ENCODE data around the gene ANAPC1.
"Not testable (repeated sequence)": the region's sequence is repeated elsewhere in the genome, so short reads cannot be mapped to it uniquely, and the experiment has no call there.

The ANAPC1 gene

GRCh38 chr2:111781443-111782094 is 102.4 kb downstream of the ANAPC1 start:
- DNase-seq: not testable (repeated sequence)

- DNase-seq: not testable (repeated sequence)
Measured at GRCh38 chr2:111777155-111777554, 106.8 kb downstream of the ANAPC1 start.

GRCh38 chr2:111776296-111776695 is 107.7 kb downstream of the ANAPC1 start:
- DNase-seq: not testable (repeated sequence)

GRCh38 chr2:111772180-111772579 is 111.8 kb downstream of the ANAPC1 start:
- not testable (repeated sequence) for DNase-seq

- not testable (repeated sequence) for DNase-seq
Measured at GRCh38 chr2:111770916-111771658, 112.9 kb downstream of the ANAPC1 start.

GRCh38 chr2:111768266-111769190 is 115.5 kb downstream of the ANAPC1 start:
- DNase-seq: not testable (repeated sequence)

- DNase-seq: not testable (repeated sequence)
Measured at GRCh38 chr2:111767087-111767486, 116.9 kb downstream of the ANAPC1 start.

GRCh38 chr2:111766295-111766694 is 117.7 kb downstream of the ANAPC1 start:
- DNase-seq: not testable (repeated sequence)

- DNase-seq: not testable (repeated sequence)
Measured at GRCh38 chr2:111764151-111764550, 119.8 kb downstream of the ANAPC1 start.

GRCh38 chr2:111760697-111761284 is 123.2 kb downstream of the ANAPC1 start:
- not testable (repeated sequence) for DNase-seq

- not testable (repeated sequence) for DNase-seq
Measured at GRCh38 chr2:111752533-111752932, 131.5 kb downstream of the ANAPC1 start.

- DNase-seq: not testable (repeated sequence)
Measured at GRCh38 chr2:111750641-111751040, 133.4 kb downstream of the ANAPC1 start.

GRCh38 chr2:111748429-111748828 is 135.6 kb downstream of the ANAPC1 start:
- DNase-seq: not testable (repeated sequence)

- not testable (repeated sequence) for DNase-seq
Measured at GRCh38 chr2:111747410-111748115, 136.4 kb downstream of the ANAPC1 start.

- DNase-seq: not testable (repeated sequence)
Measured at GRCh38 chr2:111744751-111745150, 139.2 kb downstream of the ANAPC1 start.

GRCh38 chr2:111741517-111741916 is 142.5 kb downstream of the ANAPC1 start:
- DNase-seq: not testable (repeated sequence)

- DNase-seq: not testable (repeated sequence)
Measured at GRCh38 chr2:111735838-111736721, 147.9 kb downstream of the ANAPC1 start.

GRCh38 chr2:111735420-111735819 is 148.6 kb downstream of the ANAPC1 start:
- not testable (repeated sequence) for DNase-seq

- not testable (repeated sequence) for DNase-seq
Measured at GRCh38 chr2:111729812-111730458, 154.1 kb downstream of the ANAPC1 start.

- not testable (repeated sequence) for DNase-seq
Measured at GRCh38 chr2:111727611-111728110, 156.3 kb downstream of the ANAPC1 start.

All from NCI-H1436 (cell line).